ENCODE results near the gene TRAK2.

DNA sequence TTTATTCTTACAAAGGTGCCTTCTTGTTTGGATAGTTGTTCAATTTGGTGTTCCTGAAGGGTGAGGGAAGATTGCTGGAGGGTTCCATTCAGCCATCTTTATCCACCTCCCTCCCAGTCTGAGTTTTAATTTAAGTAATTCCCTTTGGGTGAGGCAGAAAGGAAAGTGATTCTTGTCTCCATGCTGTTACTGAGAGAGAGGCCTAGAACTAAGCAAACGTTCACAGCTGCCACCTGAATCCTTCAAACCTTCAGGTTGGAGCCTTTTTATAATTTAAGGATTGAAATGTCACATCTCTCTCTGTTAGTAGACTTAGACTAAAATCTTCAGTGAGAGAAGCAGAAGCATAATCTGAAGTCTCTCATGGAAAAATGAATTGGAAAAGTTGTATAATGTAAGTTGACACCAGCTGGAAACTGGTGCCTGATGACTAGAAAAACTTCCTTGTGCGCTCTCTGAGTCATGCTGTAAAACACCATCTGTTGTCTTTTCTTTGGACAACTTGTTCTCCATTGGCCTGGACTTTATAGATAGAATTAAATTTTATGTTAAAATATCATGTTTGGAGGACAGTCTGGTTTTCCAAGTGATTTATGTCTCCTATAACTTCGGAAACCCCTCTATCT is 14.9 kb upstream of the TRAK2 start:
- TF ChIP-seq, protein P1, sequence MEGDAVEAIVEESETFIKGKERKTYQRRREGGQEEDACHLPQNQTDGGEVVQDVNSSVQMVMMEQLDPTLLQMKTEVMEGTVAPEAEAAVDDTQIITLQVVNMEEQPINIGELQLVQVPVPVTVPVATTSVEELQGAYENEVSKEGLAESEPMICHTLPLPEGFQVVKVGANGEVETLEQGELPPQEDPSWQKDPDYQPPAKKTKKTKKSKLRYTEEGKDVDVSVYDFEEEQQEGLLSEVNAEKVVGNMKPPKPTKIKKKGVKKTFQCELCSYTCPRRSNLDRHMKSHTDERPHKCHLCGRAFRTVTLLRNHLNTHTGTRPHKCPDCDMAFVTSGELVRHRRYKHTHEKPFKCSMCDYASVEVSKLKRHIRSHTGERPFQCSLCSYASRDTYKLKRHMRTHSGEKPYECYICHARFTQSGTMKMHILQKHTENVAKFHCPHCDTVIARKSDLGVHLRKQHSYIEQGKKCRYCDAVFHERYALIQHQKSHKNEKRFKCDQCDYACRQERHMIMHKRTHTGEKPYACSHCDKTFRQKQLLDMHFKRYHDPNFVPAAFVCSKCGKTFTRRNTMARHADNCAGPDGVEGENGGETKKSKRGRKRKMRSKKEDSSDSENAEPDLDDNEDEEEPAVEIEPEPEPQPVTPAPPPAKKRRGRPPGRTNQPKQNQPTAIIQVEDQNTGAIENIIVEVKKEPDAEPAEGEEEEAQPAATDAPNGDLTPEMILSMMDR (conservative IDR thresholded peaks at IDR 0.05; ENCODE audit: low read length): no peak
- TF ChIP-seq EZH2phosphoT487 (IDR thresholded peaks at IDR 0.05; ENCODE audit: borderline replicate concordance): no peak

Data from Loucy (cell line).